Spleen (tissue), 7 donors: ENCODE results near the gene ZCCHC9.
"Not testable (repeated sequence)": the region's sequence is repeated elsewhere in the genome, so short reads cannot be mapped to it uniquely, and the experiment has no call there.

Experiments
- POLR2A ChIP-seq, 3 donors: fragments of 450-650 bp; IDR thresholded peaks; one replicate each; pipeline ENCODE4 v1.5.1; 2017; ENCODE audit warnings: antibody characterized with exemption in 3 of 3, mild to moderate bottlenecking in 1 of 3
- POLR2AphosphoS5 ChIP-seq, 3 donors: sonication (generic); formaldehyde crosslinking; IDR thresholded peaks; one replicate each; pipeline ENCODE4 v1.5.1; 2017; ENCODE audit warnings: antibody characterized with exemption in 3 of 3
- TF ChIP-seq, protein P1 (sequence below), 11 experiments: fragments of 200-600 bp in 7 of 11; fragments of 450-650 bp in 4 of 11; sonication (generic) in 4 of 11; IDR thresholded peaks in 8 of 11; conservative IDR thresholded peaks in 3 of 11; 1 replicate in 7 of 11; 2 replicates in 4 of 11; pipeline versions ENCODE4 v1.4.0 to v1.8.0; 2016 to 2021; ENCODE audit warnings: antibody characterized with exemption in 11 of 11, inconsistent platforms in 4 of 11, mild to moderate bottlenecking in 1 of 11
- donor health status: DM: no; HTN: no; CAD: no; lungs with moderate emphysema.
- donor health status: DM: no; HTN: no; CAD: no.
- donor health status: DM: no; HTN: no; CAD: no.

GRCh38 chr5:81262796-81263195, 38.6 kb upstream of the ZCCHC9 start:
- not testable (repeated sequence) for TF ChIP-seq POLR2AphosphoS5, POLR2A (IDR thresholded peaks at IDR 0.05)
- TF ChIP-seq, protein P1, sequence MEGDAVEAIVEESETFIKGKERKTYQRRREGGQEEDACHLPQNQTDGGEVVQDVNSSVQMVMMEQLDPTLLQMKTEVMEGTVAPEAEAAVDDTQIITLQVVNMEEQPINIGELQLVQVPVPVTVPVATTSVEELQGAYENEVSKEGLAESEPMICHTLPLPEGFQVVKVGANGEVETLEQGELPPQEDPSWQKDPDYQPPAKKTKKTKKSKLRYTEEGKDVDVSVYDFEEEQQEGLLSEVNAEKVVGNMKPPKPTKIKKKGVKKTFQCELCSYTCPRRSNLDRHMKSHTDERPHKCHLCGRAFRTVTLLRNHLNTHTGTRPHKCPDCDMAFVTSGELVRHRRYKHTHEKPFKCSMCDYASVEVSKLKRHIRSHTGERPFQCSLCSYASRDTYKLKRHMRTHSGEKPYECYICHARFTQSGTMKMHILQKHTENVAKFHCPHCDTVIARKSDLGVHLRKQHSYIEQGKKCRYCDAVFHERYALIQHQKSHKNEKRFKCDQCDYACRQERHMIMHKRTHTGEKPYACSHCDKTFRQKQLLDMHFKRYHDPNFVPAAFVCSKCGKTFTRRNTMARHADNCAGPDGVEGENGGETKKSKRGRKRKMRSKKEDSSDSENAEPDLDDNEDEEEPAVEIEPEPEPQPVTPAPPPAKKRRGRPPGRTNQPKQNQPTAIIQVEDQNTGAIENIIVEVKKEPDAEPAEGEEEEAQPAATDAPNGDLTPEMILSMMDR (IDR thresholded peaks at IDR 0.05 in 8 of 11, conservative IDR thresholded peaks at IDR 0.05 in 3 of 11): not testable (repeated sequence)
